A549 (cell line): Measurements from ENCODE around the gene TPCN2.

Experiments
- BHLHE40 ChIP-seq: IDR thresholded peaks from 2 replicates; pipeline ENCODE4 v1.6.1; 2012; ENCODE audit warnings: low read depth, low read length, inconsistent platforms
- CBX8 ChIP-seq: fragments of 200-600 bp; sonication (generic); IDR thresholded peaks from 2 replicates; pipeline ENCODE4 v1.6.1; 2016
- CEBPB ChIP-seq, 2 experiments: fragments of >200 bp in 1 of 2; sonication (Bioruptor Twin) in 1 of 2; formaldehyde crosslinking in 1 of 2; IDR thresholded peaks; 2 replicates each; pipeline ENCODE4 v1.6.1; 2012 to 2016
- KDM5A ChIP-seq: fragments of 200-600 bp; sonication (generic); IDR thresholded peaks from 2 replicates; pipeline ENCODE4 v1.6.1; 2016; ENCODE audit warnings: antibody characterized with exemption, mild to moderate bottlenecking
- MAFK ChIP-seq: fragments of 450-650 bp; IDR thresholded peaks from 2 replicates; pipeline ENCODE4 v1.6.1; 2014; ENCODE audit not compliant: partially characterized antibody
- PHF8 ChIP-seq: fragments of 200-600 bp; sonication (generic); IDR thresholded peaks from 2 replicates; pipeline ENCODE4 v1.6.1; 2016; ENCODE audit warnings: low read depth, mild to moderate bottlenecking, antibody characterized with exemption, moderate library complexity, borderline replicate concordance
- POLR2A ChIP-seq: IDR thresholded peaks from 2 replicates; pipeline ENCODE4 v1.6.1; 2012; ENCODE audit warnings: mild to moderate bottlenecking, low read length
- RAD21 ChIP-seq, 2 experiments: fragments of >200 bp in 1 of 2; sonication (Bioruptor Twin) in 1 of 2; formaldehyde crosslinking in 1 of 2; IDR thresholded peaks in 1 of 2; conservative IDR thresholded peaks in 1 of 2; 2 replicates in 1 of 2; 3 replicates in 1 of 2; pipeline ENCODE4 v1.6.1; 2012 to 2018; ENCODE audit warnings: inconsistent platforms in 1 of 2
- RFX5 ChIP-seq: fragments of 450-650 bp; IDR thresholded peaks from 2 replicates; pipeline ENCODE4 v1.7.1; 2014; ENCODE audit warnings: antibody characterized with exemption, mild to moderate bottlenecking, moderate library complexity
- SMC3 ChIP-seq: fragments of >200 bp; sonication (Bioruptor Twin); formaldehyde crosslinking; IDR thresholded peaks from 3 replicates; pipeline ENCODE4 v1.6.1; 2018; ENCODE audit warnings: inconsistent platforms
- SREBF2 ChIP-seq: fragments of 450-650 bp; IDR thresholded peaks from 2 replicates; pipeline ENCODE4 v1.6.1; 2014; ENCODE audit warnings: mild to moderate bottlenecking, moderate library complexity
- TF ChIP-seq, protein P1 (sequence below): IDR thresholded peaks from 2 replicates; pipeline ENCODE4 v1.6.1; 2012
- TF ChIP-seq, protein P2 (sequence below): fragments of >200 bp; sonication (Bioruptor Twin); formaldehyde crosslinking; IDR thresholded peaks from 3 replicates; pipeline ENCODE4 v1.5.1; 2016
- TF ChIP-seq, protein P3 (sequence below): fragments of 450-650 bp; IDR thresholded peaks from 2 replicates; pipeline ENCODE4 v1.6.1; 2014; ENCODE audit warnings: antibody characterized with exemption

DNA sequence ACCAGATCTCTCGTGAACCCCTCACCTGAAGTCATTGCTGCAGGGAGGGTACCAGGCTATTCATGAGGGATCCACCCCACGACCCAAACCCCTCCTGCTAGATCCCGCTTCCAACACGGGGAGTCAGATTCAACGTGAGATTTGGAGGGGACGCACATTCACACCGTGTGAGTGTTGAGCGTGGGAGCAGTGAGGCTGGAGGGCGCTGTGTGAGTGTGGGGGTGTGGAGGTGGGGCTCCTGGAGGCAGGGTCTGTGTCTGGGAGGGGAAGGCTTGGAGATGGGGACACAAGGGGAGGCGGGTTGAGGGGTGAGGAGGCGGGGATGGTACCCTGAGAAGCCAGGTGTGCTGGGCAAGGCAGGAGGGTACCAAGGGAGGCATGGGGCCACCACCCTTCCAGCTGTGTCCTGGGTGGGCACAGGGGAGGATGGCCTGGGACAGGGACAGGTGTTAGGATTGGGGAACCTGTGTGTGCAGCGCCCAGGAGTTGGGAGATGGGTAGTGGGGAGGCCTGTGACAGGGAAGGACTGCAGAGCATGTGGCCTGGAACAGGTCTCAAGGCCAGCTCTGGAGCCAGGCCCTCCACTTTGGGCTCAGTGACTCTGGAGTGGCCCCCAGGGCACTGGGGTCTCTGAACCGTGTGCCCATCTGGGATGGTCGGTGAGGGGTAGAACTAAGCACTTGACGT is 13.6 kb downstream of the TPCN2 start:
- TF ChIP-seq CBX8 = no peak
- TF ChIP-seq, protein P1, sequence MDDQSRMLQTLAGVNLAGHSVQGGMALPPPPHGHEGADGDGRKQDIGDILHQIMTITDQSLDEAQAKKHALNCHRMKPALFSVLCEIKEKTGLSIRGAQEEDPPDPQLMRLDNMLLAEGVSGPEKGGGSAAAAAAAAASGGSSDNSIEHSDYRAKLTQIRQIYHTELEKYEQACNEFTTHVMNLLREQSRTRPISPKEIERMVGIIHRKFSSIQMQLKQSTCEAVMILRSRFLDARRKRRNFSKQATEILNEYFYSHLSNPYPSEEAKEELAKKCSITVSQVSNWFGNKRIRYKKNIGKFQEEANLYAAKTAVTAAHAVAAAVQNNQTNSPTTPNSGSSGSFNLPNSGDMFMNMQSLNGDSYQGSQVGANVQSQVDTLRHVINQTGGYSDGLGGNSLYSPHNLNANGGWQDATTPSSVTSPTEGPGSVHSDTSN = no peak
- TF ChIP-seq, protein P2, sequence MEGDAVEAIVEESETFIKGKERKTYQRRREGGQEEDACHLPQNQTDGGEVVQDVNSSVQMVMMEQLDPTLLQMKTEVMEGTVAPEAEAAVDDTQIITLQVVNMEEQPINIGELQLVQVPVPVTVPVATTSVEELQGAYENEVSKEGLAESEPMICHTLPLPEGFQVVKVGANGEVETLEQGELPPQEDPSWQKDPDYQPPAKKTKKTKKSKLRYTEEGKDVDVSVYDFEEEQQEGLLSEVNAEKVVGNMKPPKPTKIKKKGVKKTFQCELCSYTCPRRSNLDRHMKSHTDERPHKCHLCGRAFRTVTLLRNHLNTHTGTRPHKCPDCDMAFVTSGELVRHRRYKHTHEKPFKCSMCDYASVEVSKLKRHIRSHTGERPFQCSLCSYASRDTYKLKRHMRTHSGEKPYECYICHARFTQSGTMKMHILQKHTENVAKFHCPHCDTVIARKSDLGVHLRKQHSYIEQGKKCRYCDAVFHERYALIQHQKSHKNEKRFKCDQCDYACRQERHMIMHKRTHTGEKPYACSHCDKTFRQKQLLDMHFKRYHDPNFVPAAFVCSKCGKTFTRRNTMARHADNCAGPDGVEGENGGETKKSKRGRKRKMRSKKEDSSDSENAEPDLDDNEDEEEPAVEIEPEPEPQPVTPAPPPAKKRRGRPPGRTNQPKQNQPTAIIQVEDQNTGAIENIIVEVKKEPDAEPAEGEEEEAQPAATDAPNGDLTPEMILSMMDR = no peak
- no peak for TF ChIP-seq MAFK
- no peak for TF ChIP-seq CEBPB (IDR thresholded peaks at IDR 0.05)
- TF ChIP-seq POLR2A = no peak
- TF ChIP-seq, protein P3, sequence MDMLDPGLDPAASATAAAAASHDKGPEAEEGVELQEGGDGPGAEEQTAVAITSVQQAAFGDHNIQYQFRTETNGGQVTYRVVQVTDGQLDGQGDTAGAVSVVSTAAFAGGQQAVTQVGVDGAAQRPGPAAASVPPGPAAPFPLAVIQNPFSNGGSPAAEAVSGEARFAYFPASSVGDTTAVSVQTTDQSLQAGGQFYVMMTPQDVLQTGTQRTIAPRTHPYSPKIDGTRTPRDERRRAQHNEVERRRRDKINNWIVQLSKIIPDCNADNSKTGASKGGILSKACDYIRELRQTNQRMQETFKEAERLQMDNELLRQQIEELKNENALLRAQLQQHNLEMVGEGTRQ = no peak
- no peak for TF ChIP-seq RFX5
- no peak for TF ChIP-seq RAD21 (conservative IDR thresholded peaks at IDR 0.05 in 1 of 2, IDR thresholded peaks at IDR 0.05 in 1 of 2)
- no peak for TF ChIP-seq SREBF2
- TF ChIP-seq PHF8 = no peak
- TF ChIP-seq SMC3 = no peak
- no peak for TF ChIP-seq BHLHE40
- TF ChIP-seq KDM5A = no peak
